B cell (primary cell): ENCODE results near the gene GNAL.

Source experiments
- EZH2 ChIP-seq: IDR thresholded peaks from 2 replicates; pipeline ENCODE4 v1.6.1; 2012; ENCODE audit warnings: borderline replicate concordance, low read depth, mild to moderate bottlenecking, moderate library complexity, low read length; ENCODE audit not compliant: insufficient read depth, poor library complexity, severe bottlenecking
- TF ChIP-seq, protein P1 (sequence below): fragments of 200-600 bp; IDR thresholded peaks from one replicate; pipeline ENCODE4 v1.8.0; 2022; ENCODE audit warnings: antibody characterized with exemption, mild to moderate bottlenecking

GRCh38 chr18:11761553-11761952 lies 72.5 kb downstream of the GNAL start:
- TF ChIP-seq, protein P1, sequence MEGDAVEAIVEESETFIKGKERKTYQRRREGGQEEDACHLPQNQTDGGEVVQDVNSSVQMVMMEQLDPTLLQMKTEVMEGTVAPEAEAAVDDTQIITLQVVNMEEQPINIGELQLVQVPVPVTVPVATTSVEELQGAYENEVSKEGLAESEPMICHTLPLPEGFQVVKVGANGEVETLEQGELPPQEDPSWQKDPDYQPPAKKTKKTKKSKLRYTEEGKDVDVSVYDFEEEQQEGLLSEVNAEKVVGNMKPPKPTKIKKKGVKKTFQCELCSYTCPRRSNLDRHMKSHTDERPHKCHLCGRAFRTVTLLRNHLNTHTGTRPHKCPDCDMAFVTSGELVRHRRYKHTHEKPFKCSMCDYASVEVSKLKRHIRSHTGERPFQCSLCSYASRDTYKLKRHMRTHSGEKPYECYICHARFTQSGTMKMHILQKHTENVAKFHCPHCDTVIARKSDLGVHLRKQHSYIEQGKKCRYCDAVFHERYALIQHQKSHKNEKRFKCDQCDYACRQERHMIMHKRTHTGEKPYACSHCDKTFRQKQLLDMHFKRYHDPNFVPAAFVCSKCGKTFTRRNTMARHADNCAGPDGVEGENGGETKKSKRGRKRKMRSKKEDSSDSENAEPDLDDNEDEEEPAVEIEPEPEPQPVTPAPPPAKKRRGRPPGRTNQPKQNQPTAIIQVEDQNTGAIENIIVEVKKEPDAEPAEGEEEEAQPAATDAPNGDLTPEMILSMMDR: no peak
- TF ChIP-seq EZH2: no peak
